VCaP (cell line): Measurements from ENCODE around the gene ARHGEF38.

Experiments
- H3K27ac ChIP-seq: fragments of 450-650 bp; 2 replicates; pipeline ENCODE4 v1.5.1; 2017
- TF ChIP-seq, protein P1 (sequence below): fragments of 450-650 bp; conservative IDR thresholded peaks from 2 replicates; pipeline ENCODE4 v1.5.1; 2017; ENCODE audit warnings: mild to moderate bottlenecking, moderate library complexity

Gene ARHGEF38

DNA sequence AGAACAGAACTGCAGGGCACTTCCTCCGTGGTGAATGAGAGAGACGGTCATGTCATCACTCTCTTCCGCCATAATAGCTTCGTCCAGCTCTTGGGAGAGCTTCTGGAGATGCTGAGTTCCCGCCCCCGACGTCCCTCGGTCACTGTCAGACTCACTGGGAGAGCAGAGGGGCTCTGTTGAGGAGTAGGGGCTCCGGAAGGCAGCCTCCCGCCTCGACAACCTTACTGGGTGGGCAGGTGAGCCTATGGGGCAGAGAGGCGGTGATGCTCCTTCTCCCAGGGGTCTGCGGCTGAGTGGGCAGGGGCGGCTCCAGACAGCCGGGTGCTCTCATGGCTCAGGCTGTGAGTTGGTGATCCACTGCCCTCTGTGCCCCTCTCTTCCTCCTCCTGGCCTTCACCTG, 25.8 kb upstream of the ARHGEF38 start:
- H3K27ac ChIP-seq = no peak overlapping the region
- TF ChIP-seq, protein P1, sequence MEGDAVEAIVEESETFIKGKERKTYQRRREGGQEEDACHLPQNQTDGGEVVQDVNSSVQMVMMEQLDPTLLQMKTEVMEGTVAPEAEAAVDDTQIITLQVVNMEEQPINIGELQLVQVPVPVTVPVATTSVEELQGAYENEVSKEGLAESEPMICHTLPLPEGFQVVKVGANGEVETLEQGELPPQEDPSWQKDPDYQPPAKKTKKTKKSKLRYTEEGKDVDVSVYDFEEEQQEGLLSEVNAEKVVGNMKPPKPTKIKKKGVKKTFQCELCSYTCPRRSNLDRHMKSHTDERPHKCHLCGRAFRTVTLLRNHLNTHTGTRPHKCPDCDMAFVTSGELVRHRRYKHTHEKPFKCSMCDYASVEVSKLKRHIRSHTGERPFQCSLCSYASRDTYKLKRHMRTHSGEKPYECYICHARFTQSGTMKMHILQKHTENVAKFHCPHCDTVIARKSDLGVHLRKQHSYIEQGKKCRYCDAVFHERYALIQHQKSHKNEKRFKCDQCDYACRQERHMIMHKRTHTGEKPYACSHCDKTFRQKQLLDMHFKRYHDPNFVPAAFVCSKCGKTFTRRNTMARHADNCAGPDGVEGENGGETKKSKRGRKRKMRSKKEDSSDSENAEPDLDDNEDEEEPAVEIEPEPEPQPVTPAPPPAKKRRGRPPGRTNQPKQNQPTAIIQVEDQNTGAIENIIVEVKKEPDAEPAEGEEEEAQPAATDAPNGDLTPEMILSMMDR = no peak

DNA sequence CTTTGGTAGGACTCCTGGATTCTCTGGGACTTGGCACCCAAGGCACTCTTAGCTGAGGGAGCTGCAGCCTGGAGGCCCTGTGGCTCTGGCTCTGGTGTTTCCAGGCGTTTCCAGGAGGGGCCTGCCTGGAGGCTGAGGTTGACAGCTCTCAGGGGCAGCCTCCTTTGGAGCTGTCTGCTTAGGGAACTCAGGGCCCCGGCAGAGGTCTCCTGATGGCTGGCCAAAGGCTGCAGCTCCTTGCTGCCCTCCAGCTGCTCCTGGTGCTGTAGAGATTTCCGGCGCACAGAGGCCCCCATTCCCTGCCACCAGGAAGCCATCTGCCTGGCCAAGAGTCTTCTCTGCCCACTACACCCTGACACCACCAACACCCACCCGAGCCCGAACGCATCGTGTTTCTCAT, 25.3 kb upstream of the ARHGEF38 start:
- TF ChIP-seq, protein P1 = no peak
- H3K27ac ChIP-seq = no peak overlapping the region

DNA sequence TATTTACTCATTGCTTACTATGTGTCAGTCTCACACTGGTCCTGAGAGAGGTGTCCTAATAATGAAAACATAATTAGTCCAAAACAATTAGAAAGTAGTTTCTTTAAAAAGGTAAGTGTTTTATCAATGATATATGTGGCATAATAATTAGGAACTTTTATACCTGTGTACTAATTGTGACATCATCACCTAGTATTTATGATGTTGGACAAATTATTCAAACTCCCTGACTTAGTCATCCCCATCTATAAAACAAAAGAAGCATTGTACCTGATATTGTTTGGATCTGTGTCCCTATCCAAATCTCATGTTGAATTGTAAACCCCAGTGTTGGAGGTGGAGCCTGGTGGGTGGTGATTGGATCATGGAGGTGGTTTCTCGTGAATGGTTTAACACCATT, 15.8 kb upstream of the ARHGEF38 start:
- TF ChIP-seq, protein P1 = no peak

DNA sequence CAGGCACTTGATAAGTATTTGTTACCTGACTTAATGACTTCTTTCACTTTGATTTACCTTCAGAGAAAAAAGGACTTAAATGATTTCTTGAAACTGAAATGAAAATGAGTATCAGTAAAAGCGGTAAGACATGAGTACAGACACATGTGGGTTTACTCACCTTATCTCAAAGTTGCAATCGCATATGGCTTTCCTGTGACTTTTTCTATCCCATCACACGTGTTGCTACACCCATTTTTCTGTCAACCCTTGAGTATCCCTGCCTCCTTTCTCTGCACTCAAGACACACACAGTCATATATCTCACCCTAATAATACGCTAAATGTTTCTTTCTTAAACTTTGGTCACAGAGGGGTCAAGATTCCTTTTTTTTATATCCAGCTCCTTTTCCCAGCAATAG, 11.0 kb upstream of the ARHGEF38 start:
- no peak overlapping the region for H3K27ac ChIP-seq
- TF ChIP-seq, protein P1 = no peak

More for the DNA sequence above, 15.8 kb upstream of the ARHGEF38 start:
- H3K27ac ChIP-seq = no peak overlapping the region

DNA sequence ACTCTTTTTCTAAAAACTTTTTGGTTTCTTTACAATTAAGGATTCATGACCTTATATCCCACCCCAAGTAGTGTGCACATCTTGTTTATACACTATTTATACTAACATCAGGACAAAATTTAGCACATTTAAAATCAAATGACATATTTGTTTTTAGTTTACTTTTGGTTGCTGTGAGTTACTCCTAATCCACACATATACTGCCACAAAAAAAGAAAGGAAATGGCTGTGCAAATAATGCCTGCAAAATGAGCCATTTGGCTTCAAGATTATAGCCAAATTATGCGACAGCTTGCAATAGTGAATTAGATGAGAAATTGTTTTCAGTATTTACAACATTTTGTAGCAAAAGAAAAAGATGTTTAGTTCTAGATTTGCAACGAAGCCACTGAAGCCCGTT, 10.4 kb upstream of the ARHGEF38 start:
- H3K27ac ChIP-seq = no peak overlapping the region
- TF ChIP-seq, protein P1 = no peak

DNA sequence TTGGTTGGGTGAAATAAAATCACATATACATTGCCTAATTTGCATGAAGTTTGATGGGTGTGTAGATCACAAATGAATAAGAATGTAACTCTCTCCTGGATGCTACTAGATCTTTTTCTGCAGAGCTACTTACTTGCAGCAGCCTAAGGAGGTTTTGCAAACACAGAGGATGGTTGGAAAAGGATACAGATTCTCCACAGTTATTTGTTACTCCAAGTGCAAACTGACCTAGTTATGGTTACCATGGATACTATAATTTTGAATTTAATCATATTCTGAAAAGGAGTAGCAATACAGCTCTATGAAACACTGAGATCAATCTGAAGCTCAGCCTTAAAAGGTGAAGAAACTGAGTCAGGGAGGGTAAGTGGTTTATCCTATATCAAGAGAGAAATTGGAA, 9.1 kb upstream of the ARHGEF38 start:
- H3K27ac ChIP-seq = no peak overlapping the region
- TF ChIP-seq, protein P1 = no peak

DNA sequence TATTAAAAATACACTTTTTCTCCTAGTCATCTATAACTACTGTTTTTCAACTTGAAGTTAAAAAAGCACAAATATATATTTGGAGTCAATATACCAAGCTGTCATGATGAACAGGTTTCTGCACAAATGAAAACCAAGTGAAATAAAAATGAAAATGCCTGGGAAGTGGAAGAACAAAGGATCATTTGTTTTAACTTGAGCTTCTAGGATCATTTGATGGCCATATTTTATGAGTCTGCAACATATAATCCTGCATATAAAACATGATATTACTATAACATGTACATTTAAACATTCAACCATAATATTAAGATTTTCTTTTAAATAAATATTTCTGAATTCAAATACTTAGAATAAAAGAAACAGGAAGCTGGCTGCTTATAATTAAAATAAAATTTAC, 8.5 kb upstream of the ARHGEF38 start:
- TF ChIP-seq, protein P1 = no peak
- H3K27ac ChIP-seq = peak overlapping the region; percentile 5; the same call in 1 of the 2 replicates
